ENCODE measurements around the gene DIAPH2. TPM values are rescaled to one million over a fixed set of nuclear protein-coding genes. Genes with fewer than 3 reads are reported as not detected.

The DIAPH2 gene
- total RNA-seq, 1 experiment from 2014 or later: 15.9 TPM

DNA sequence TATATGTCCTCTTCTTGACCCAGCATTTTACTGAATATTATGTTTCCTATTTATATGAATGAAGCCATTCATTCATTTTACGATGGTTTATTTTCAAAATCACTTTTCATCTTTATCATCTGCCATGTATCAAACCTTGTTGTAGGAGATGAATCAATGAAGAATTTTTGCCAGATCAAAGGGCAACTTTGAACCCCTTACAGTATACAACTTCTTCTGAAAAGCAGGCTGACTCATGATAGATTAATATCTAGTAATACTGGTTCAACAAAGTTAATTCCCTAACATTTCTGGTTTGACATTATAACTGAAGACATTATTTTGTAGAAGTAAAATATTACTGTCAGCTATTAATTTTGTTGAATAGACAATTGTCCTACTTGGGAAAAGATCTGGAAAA is 425.1 kb downstream of the DIAPH2 start:
- no peaks in the 10 kb centered on the region for H3K9me3 Mint-ChIP-seq
- ChIA-PET CTCF (no interaction called here), POLR2A (no interaction called here)
- no peaks in the 10 kb centered on the region for H3K36me3 Mint-ChIP-seq
- TF ChIP-seq IRF2 (CRISPR knock-in tag; IDR thresholded peaks at IDR 0.05; ENCODE audit: borderline replicate concordance, low read depth): no peak
- no peak for TF ChIP-seq ZNF121 (CRISPR knock-in tag; IDR thresholded peaks at IDR 0.05)
- no peak for TF ChIP-seq CTCF (IDR thresholded peaks at IDR 0.05)
- TF ChIP-seq CREM (CRISPR knock-in tag; IDR thresholded peaks at IDR 0.05): no peak
- TF ChIP-seq, protein P1, sequence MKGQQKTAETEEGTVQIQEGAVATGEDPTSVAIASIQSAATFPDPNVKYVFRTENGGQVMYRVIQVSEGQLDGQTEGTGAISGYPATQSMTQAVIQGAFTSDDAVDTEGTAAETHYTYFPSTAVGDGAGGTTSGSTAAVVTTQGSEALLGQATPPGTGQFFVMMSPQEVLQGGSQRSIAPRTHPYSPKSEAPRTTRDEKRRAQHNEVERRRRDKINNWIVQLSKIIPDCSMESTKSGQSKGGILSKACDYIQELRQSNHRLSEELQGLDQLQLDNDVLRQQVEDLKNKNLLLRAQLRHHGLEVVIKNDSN (CRISPR knock-in tag; IDR thresholded peaks at IDR 0.05): no peak
- no peak for TF ChIP-seq ZNF423 (CRISPR knock-in tag; IDR thresholded peaks at IDR 0.05)
- TF ChIP-seq AFF4 (CRISPR knock-in tag; IDR thresholded peaks at IDR 0.05; ENCODE audit: borderline replicate concordance): no peak
- no peak for TF ChIP-seq GABPB1 (CRISPR knock-in tag; IDR thresholded peaks at IDR 0.05)
- TF ChIP-seq AR (CRISPR knock-in tag; IDR thresholded peaks at IDR 0.05): no peak
- TF ChIP-seq, protein P2, sequence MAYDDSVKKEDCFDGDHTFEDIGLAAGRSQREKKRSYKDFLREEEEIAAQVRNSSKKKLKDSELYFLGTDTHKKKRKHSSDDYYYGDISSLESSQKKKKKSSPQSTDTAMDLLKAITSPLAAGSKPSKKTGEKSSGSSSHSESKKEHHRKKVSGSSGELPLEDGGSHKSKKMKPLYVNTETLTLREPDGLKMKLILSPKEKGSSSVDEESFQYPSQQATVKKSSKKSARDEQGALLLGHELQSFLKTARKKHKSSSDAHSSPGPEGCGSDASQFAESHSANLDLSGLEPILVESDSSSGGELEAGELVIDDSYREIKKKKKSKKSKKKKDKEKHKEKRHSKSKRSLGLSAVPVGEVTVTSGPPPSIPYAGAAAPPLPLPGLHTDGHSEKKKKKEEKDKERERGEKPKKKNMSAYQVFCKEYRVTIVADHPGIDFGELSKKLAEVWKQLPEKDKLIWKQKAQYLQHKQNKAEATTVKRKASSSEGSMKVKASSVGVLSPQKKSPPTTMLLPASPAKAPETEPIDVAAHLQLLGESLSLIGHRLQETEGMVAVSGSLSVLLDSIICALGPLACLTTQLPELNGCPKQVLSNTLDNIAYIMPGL (CRISPR knock-in tag; IDR thresholded peaks at IDR 0.05): no peak
- no peak for TF ChIP-seq MYBL2 (CRISPR knock-in tag; IDR thresholded peaks at IDR 0.05)
- TF ChIP-seq KAT7 (CRISPR knock-in tag; IDR thresholded peaks at IDR 0.05; ENCODE audit: borderline replicate concordance): no peak
- H3K4me3 Mint-ChIP-seq: no peak overlapping the region
- DNase-seq (ENCODE audit: low spot score) (no peak), ATAC-seq (no peak)
- H3K4me1 Mint-ChIP-seq: no peaks in the 10 kb centered on the region
- no peaks in the 10 kb centered on the region for H3K27me3 Mint-ChIP-seq (ENCODE audit: low read depth)
- no peak overlapping the region for H3K27ac Mint-ChIP-seq

DNA sequence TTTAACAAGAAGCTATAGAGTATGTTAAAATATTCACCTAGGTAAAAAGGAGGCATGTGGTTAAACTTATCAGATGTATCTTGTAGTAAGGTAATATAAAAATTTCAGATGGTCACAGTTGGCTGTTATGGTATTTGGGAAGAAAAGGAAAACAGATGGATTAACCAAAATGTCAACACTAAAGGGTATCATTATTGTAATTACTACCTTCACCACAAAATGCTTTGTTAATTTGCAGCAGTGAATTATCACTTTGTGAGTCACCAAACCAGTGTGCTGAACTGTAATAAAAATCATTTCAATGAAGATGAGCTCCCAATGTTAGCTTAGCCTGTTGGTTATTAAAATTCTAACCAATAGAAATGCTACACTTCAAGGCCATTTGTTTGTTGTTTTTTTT is 432.9 kb downstream of the DIAPH2 start:
- Mint-ChIP-seq H3K4me1 (peaks cover 17% of the 10 kb centered on the region), H3K4me3 (no peak overlapping the region), H3K36me3 (peaks cover 12% of the 10 kb centered on the region; the same call in 1 of the 2 replicates), H3K27me3 (ENCODE audit: low read depth) (no peaks in the 10 kb centered on the region), H3K9me3 (no peaks in the 10 kb centered on the region; the same call in 1 of the 2 replicates), H3K27ac (no peak overlapping the region)
- DNase-seq (ENCODE audit: low spot score) (no peak), ATAC-seq (no peak)
- ChIA-PET POLR2A (no interaction called here), CTCF (no interaction called here)
- no peak for TF ChIP-seq ZNF671 (CRISPR knock-in tag; IDR thresholded peaks at IDR 0.05)
- TF ChIP-seq TEAD1 (CRISPR knock-in tag; IDR thresholded peaks at IDR 0.05): no peak
- no peak for TF ChIP-seq ZNF423 (CRISPR knock-in tag; IDR thresholded peaks at IDR 0.05)
- no peak for TF ChIP-seq PRDM15 (CRISPR knock-in tag; IDR thresholded peaks at IDR 0.05)
- TF ChIP-seq JUN (CRISPR knock-in tag; IDR thresholded peaks at IDR 0.05): no peak
- TF ChIP-seq ZNF219 (CRISPR knock-in tag; IDR thresholded peaks at IDR 0.05; ENCODE audit: borderline replicate concordance): no peak
- no peak for TF ChIP-seq ESRRA (CRISPR knock-in tag; IDR thresholded peaks at IDR 0.05; ENCODE audit: borderline replicate concordance)
- no peak for TF ChIP-seq ZBTB43 (CRISPR knock-in tag; IDR thresholded peaks at IDR 0.05)
